NOMO-1 (cell line): ENCODE results near the gene B3GNT2.
A peak's percentile ranks its signal among the peaks of the same experiment; 100 is the strongest.
"Not testable (repeated sequence)": the region's sequence is repeated elsewhere in the genome, so short reads cannot be mapped to it uniquely, and the experiment has no call there.

Source experiments
- DNase-seq, 2 experiments: peaks; one replicate each; lab custom pipeline; 2025; ENCODE audit not compliant: unreplicated experiment in 2 of 2; lab: John Stamatoyannopoulos, UW

B3GNT2 gene

GRCh38 chr2:62195421-62196277 is at the start of gene B3GNT2:
Gene B3GNT2 (plus strand): TSS chr2:62196115. CDS start chr2:62222221, 26,106 bp downstream.
- DNase-seq: peak; percentile 61 to 74

- DNase-seq: not testable (repeated sequence)
Observed at GRCh38 chr2:62146790-62147189, 49.1 kb upstream of the B3GNT2 start.

- DNase-seq: no peak
Observed at GRCh38 chr2:62147610-62148301, 48.2 kb upstream of the B3GNT2 start.

DNA sequence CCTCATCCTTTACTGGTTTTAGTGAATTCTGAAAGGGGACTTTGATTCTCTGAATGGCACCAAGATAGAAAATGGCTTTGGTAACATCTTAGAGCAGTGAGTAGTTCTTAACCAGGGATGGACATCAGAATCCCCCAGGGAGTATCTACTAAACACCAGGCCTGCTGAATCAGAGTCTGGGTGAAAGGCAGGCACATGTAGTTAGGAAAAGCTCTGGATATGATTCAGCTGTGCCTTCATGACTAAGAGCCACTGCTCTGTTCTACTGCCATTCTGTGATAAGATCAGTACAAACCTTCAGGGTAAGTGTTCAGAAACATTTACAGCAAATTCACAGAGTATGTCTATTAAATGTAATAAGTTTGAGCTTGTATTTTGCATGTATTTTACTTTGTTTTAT is 46.2 kb upstream of the B3GNT2 start:
- DNase-seq: no peak

DNA sequence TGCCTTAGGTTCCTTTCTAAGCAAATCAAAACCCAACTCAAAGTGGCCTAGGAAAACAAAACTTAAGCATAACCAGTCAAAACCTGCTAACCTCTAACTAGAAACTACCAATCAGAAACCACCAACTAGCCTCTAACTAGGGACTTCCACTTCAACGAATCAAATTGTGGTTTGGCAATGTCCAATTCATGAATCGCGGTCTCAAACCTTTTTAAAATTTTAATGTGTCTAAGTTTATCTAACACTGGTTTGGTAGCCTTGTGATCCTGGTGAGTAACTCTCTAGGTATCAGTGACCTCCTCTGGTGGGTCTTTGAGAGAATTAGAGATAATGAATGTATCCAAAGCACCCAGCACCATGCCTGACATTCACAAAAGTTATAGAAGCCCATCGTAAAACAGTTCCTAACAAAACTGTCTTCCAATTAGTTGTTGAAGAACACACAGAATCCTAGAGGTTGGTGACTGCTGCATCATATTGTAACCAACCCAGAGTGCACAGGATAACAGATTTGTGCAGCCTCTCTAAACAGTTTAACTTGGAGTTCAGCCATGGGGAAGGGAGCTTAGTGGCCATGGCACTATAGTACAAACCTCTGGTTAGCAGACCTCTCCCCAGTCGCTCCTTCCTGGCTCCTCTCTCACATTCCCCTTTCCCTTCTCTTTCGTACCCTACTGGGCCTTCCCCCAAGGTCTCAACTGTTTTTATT is 45.2 kb upstream of the B3GNT2 start:
- DNase-seq: no peak

GRCh38 chr2:62151306-62151638 is 44.6 kb upstream of the B3GNT2 start:
- DNase-seq: no peak

DNA sequence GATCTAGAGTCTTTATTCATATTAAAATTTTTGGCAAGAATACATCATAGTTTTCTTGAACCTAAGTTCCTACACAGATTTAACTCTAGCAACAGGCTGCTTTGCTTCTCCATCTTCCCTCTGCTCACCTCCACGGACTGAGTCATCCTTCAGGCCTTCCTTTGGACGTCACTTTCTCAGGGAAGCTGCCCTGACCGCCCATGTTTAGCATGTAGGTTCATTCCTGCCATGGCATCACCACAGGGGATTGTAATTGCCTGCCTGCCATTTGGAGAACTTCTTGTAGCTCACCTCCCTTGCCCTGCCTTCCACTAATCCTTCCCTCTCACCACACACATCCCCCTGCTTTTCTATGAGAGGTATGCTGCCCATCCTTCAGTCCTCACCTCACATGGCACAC is 43.9 kb upstream of the B3GNT2 start:
- DNase-seq: no peak

DNA sequence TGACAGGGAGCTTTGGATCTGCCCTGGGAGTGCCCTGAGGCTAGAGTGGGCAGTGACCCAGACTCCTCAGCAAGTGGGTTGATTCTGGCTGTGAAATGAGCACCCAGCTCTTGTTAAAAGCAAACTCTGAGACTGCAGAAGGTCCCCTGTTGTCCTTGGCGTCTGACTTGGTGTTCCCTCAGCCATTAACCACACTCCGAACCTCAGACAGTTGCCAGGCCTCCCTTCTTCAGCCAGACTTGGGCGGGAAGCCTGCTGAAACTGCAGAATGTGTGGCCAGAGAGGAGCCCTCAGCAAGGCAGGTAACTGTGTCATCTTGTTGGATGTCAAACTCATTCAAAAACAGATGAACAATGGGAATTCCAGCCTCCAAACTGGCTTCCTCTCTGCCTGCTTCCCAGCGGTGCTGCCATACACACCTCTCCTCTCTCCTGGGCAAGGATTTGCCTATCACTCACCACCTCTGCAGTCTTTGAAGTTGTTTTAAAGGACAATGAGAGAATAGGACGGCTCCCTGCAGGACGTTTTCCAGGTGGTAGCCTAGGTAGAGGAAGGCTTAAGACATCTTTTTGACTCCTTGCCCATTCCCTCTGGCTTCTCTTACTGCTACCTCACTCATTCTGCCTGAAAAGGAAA is 38.9 kb upstream of the B3GNT2 start:
- no peak for DNase-seq

- DNase-seq: no peak
Observed at GRCh38 chr2:62158444-62159121, 37.3 kb upstream of the B3GNT2 start.

DNA sequence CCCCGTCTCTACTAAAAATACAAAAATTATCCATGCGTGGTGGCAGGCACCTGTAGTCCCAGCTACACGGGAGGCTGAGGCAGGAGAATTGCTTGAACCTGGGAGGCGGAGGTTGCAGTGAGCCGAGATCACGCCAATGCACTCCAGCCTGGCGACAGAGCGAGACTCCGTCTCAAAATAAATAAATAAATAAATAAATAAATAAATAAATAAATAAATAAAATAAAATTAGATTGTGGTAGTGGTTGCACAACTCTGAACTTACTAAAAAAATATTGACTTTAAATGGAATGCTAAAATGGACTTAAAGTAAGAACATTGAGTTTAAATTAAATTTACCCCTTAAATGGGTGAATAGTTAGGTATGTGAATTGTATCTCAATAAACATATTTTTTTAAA is 35.2 kb upstream of the B3GNT2 start:
- DNase-seq: not testable (repeated sequence)

DNA sequence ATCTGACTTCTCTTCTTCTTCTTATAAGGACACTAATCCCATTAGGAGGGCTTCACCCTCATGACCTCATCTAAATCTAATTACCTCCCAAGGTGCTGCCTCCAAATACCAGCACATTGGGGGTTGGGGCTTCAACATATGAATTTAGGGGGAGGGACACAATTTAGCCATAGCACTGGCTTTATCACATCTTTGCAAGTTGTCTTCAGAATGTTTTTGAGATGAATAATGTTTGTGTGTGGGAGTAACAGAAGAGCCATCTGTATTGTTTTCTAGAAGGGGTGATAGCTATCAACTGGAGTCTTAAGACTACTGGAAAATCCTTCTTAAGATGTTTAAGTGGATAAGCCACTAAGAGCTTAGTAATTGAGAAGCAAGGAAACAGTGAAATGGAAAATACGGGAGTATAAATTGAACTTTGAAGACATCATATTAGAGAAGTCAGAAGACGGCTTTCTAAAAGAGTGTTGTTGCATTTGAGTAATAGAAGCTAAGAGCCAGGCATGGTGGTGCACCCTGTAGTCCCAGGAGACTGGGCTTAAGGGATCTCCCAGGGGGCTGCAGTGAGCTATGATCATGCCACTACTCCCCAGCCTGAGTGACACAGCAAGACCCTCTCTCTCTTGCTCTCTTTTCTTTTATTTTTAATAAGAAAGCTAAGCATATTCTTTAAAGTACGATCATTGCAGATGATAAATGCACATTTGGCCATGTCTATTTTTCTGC is 32.6 kb upstream of the B3GNT2 start:
- no peak for DNase-seq

GRCh38 chr2:62163834-62164233 is 32.1 kb upstream of the B3GNT2 start:
- no peak for DNase-seq

GRCh38 chr2:62175728-62176127 is 20.2 kb upstream of the B3GNT2 start:
- no peak for DNase-seq

DNA sequence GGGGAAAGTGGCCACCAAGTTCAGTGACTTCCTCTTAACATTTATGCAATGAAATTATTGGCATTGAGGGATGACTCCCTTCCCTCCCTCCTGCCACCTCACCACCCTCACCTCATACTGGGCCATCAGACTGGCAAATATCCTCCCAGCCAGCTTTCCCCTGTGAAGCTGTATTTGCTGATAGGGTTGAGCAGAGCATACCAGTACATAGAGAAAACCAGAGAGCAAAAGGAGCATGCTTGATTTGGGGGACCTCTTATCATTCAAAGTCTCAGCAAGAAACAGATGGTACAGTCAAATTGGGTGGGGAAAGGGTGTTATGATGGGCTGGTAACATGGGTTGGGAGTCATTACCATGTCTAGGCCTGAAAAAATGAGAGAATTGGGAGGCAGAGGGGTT is 19.1 kb upstream of the B3GNT2 start:
- DNase-seq: peak; percentile 4 to 5

DNA sequence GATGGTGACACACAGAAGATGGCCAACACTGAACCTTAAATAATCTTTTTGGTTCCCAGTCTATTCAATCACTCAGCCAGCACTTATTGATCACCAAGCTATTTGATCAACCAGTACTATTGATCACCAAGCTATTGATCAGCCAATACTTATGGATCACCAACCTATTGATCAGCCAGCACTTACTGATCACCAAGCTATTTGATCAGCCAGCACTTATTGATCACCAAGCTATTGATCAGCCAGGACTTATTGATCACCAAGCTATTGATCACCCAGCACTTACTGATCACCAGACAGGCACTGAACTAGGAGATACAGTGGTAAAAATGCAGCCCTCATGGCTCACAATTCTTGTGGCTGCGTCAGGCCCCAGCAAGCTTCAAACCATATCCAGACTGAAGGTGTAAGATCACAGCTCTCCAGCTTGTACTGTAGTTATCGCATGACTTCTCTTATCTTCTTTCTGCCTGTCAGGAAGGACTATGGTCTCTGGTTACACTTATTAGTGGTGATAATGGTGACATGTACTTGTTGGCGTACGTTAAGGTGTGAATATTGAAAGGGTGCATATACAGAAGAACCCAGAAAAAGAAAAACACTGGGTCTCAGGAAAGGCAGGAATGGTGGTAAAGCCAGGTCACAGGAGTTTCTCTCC is 18.4 kb upstream of the B3GNT2 start:
- no peak for DNase-seq

DNA sequence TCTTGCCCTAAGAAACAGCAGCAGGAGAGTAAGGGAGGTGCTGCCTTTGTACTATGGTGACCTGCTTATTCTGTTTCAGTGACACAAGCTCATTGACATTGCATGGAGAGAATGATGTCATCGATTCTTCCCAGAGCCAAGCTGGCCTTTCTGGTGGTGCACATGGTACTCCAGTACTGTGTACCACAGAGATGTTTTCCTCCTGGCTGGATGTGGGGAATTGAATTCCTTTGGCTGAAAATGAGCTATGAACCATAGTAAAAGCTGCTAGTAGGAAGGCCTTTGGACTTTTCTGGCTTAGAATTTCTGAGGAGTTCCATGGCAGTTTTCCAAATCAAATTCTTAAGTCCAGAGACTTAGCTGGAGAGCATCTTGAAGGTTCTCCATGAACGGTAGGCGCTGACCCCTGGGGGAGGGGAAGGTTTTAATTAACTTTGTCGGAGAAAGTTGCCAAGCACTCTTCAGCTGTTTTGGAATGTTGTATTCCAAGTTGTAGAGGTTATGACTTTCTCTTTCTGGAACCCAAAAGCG is 17.1 kb upstream of the B3GNT2 start:
- no peak for DNase-seq

DNA sequence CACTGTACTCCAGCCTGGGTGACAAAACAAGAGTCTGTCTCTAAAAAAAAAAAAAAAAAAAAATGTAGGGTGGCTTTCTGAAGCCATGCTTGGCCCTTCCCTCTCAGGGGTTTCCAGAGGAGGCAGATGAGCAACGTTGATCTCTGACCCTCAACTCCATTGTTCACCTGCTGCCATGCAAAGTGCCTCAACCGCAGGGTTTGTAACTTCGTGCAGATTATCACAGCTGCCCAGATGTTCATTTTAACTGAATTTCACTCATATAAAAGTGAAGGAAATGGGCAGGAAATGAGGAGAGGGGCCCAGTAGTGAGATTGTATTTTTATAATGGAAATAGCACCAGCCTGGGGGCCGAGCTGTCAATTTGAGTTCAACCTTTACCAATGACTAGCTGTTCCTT is 14.9 kb upstream of the B3GNT2 start:
- DNase-seq: no peak

- DNase-seq: no peak
Observed at GRCh38 chr2:62181843-62182242, 14.1 kb upstream of the B3GNT2 start.
